Tibial nerve (tissue), 3 donors: ENCODE results near the gene B4GALT5.

ENCODE experiments used
- POLR2A ChIP-seq, 2 donors: fragments of 450-650 bp; IDR thresholded peaks; one replicate each; pipeline ENCODE4 v1.6.1; 2017; ENCODE audit warnings: antibody characterized with exemption in 2 of 2, mild to moderate bottlenecking in 2 of 2, moderate library complexity in 2 of 2
- TF ChIP-seq, protein P1 (sequence below), 5 experiments: fragments of 200-600 bp in 3 of 5; fragments of 450-650 bp in 2 of 5; sonication (generic) in 3 of 5; IDR thresholded peaks; one replicate each; pipeline ENCODE4 v1.5.1; 2016 to 2019; ENCODE audit warnings: antibody characterized with exemption in 5 of 5, mild to moderate bottlenecking in 3 of 5, moderate library complexity in 2 of 5

DNA sequence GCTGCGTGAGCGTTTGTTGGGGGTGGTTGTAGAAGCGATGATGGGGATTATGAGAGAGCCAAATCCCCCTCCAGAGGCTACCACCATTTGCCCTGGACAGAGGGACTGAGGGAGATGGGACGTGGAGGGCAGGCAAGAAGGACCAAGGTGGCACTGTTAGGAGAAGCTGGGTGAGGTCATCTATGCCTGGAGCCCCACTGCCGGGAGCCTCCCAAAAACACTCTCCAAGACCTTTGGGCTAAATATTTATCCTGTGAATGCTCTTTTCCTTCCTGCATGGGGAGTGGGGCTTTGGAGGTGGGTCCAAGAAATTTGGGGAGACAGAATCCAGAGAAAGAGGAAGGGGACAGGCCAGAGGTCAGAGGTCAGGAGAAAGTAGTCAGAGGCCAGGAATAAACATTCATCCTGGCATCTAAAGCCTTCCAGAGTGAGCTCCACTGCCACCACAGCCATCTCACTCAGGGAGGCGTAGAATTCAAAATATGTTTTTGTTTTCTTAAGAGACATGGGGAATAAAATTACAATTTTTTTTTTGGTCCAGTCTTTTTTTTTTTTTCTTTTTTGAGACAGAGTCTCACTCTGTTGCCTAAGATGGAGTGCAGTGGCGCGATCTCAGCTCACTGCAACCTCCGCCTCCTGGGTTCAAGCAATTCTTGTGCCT is 128.0 kb downstream of the B4GALT5 start:
- TF ChIP-seq, protein P1, sequence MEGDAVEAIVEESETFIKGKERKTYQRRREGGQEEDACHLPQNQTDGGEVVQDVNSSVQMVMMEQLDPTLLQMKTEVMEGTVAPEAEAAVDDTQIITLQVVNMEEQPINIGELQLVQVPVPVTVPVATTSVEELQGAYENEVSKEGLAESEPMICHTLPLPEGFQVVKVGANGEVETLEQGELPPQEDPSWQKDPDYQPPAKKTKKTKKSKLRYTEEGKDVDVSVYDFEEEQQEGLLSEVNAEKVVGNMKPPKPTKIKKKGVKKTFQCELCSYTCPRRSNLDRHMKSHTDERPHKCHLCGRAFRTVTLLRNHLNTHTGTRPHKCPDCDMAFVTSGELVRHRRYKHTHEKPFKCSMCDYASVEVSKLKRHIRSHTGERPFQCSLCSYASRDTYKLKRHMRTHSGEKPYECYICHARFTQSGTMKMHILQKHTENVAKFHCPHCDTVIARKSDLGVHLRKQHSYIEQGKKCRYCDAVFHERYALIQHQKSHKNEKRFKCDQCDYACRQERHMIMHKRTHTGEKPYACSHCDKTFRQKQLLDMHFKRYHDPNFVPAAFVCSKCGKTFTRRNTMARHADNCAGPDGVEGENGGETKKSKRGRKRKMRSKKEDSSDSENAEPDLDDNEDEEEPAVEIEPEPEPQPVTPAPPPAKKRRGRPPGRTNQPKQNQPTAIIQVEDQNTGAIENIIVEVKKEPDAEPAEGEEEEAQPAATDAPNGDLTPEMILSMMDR (IDR thresholded peaks at IDR 0.05): no peak
- no peak for TF ChIP-seq POLR2A (IDR thresholded peaks at IDR 0.05)
